Loucy (cell line): ENCODE measurements around the gene PCCA.

Source experiments
- H2AFZ ChIP-seq: fragments of 200-600 bp; sonication (generic); 2 replicates; pipeline ENCODE4 v1.6.0; 2016; ENCODE audit warnings: antibody characterized with exemption, mild to moderate bottlenecking, low read length, moderate library complexity
- H3F3A ChIP-seq: fragments of 200-600 bp; 2 replicates; pipeline ENCODE4 v1.6.0; 2016; ENCODE audit warnings: antibody characterized with exemption, low read depth, mild to moderate bottlenecking
- H3K27me3 ChIP-seq: fragments of 200-600 bp; sonication (generic); 2 replicates; pipeline ENCODE4 v1.6.1; 2014; ENCODE audit warnings: low read length, mild to moderate bottlenecking; ENCODE audit not compliant: insufficient read depth, poor library complexity, severe bottlenecking
- H3K36me3 ChIP-seq: fragments of 200-600 bp; sonication (generic); 2 replicates; pipeline ENCODE4 v1.6.1; 2016; ENCODE audit warnings: low read length; ENCODE audit not compliant: insufficient read depth
- H3K4me1 ChIP-seq: fragments of 200-600 bp; sonication (generic); 2 replicates; pipeline ENCODE4 v1.5.1; 2014; ENCODE audit warnings: low read length, mild to moderate bottlenecking; ENCODE audit not compliant: insufficient read depth, poor library complexity, severe bottlenecking
- H3K4me2 ChIP-seq: fragments of 200-600 bp; sonication (generic); 2 replicates; pipeline ENCODE4 v1.6.0; 2014; ENCODE audit warnings: antibody characterized with exemption, low read length, low read depth, mild to moderate bottlenecking; ENCODE audit not compliant: poor library complexity, severe bottlenecking
- H3K4me3 ChIP-seq: fragments of 200-600 bp; sonication (generic); 2 replicates; pipeline ENCODE4 v1.5.1; 2014; ENCODE audit warnings: low read length, mild to moderate bottlenecking, mixed read lengths; ENCODE audit not compliant: poor library complexity, severe bottlenecking
- H3K79me2 ChIP-seq: fragments of 200-600 bp; sonication (generic); 2 replicates; pipeline ENCODE4 v1.6.1; 2014; ENCODE audit warnings: low read length; ENCODE audit not compliant: insufficient read depth
- H3K9ac ChIP-seq: fragments of 200-600 bp; sonication (generic); 2 replicates; pipeline ENCODE4 v1.6.0; 2014; ENCODE audit warnings: mild to moderate bottlenecking, low read depth, low read length, moderate library complexity; ENCODE audit not compliant: poor library complexity, severe bottlenecking
- H3K9me2 ChIP-seq: fragments of 200-600 bp; sonication (generic); replicated peaks from 2 replicates; pipeline ENCODE4 v1.6.1; 2016; ENCODE audit warnings: low read depth, low read length, mixed read lengths
- H3K9me3 ChIP-seq: fragments of 200-600 bp; sonication (generic); 2 replicates; pipeline ENCODE4 v1.6.1; 2014; ENCODE audit warnings: mild to moderate bottlenecking, antibody characterized with exemption, low read length, low read depth; ENCODE audit not compliant: insufficient read depth
- H4K20me1 ChIP-seq: fragments of 200-600 bp; sonication (generic); 2 replicates; pipeline ENCODE4 v1.6.0; 2014; ENCODE audit warnings: antibody characterized with exemption, low read length, mild to moderate bottlenecking; ENCODE audit not compliant: insufficient read depth, poor library complexity, severe bottlenecking
- EZH2phosphoT487 ChIP-seq: fragments of 200-600 bp; IDR thresholded peaks from 2 replicates; pipeline ENCODE4 v1.6.1; 2018; ENCODE audit warnings: antibody characterized with exemption, mild to moderate bottlenecking, moderate library complexity, borderline replicate concordance
- TF ChIP-seq, protein P1 (sequence below): fragments of 200-600 bp; sonication (generic); conservative IDR thresholded peaks from 2 replicates; pipeline ENCODE4 v1.5.1; 2014; ENCODE audit warnings: mild to moderate bottlenecking, antibody characterized with exemption, low read length

Gene PCCA

DNA sequence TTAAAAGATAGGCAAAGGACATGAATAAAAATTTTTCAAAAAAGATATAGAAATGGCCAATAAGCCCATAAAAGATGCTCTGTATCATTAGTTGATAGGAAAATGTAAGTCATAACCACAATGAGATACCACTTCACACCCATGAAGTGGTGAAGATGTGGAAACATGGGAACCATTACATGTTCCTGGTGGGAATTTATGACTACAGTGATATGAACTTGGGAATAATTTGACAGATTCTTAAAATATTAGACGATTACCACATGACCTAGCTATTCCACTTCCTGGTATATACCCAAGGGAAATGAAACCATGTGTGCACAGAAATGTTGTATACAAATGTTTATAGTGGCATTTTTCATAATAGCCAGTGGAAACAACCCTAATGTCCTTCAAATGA lies 267.5 kb downstream of the PCCA start:
- TF ChIP-seq EZH2phosphoT487 = no peak
- TF ChIP-seq, protein P1, sequence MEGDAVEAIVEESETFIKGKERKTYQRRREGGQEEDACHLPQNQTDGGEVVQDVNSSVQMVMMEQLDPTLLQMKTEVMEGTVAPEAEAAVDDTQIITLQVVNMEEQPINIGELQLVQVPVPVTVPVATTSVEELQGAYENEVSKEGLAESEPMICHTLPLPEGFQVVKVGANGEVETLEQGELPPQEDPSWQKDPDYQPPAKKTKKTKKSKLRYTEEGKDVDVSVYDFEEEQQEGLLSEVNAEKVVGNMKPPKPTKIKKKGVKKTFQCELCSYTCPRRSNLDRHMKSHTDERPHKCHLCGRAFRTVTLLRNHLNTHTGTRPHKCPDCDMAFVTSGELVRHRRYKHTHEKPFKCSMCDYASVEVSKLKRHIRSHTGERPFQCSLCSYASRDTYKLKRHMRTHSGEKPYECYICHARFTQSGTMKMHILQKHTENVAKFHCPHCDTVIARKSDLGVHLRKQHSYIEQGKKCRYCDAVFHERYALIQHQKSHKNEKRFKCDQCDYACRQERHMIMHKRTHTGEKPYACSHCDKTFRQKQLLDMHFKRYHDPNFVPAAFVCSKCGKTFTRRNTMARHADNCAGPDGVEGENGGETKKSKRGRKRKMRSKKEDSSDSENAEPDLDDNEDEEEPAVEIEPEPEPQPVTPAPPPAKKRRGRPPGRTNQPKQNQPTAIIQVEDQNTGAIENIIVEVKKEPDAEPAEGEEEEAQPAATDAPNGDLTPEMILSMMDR = no peak
- H3F3A ChIP-seq = no peaks in the 10 kb centered on the region
- no peaks in the 10 kb centered on the region for H3K36me3 ChIP-seq
- no peaks in the 10 kb centered on the region for H4K20me1 ChIP-seq
- H2AFZ ChIP-seq = no peak overlapping the region
- H3K4me3 ChIP-seq = no peak overlapping the region
- H3K27me3 ChIP-seq = no peaks in the 10 kb centered on the region
- H3K4me1 ChIP-seq = no peaks in the 10 kb centered on the region
- no peaks in the 10 kb centered on the region for H3K9me3 ChIP-seq
- no peaks in the 10 kb centered on the region for H3K79me2 ChIP-seq
- no peak overlapping the region for H3K4me2 ChIP-seq
- H3K9me2 ChIP-seq = no peaks in the 10 kb centered on the region
- no peak overlapping the region for H3K9ac ChIP-seq

DNA sequence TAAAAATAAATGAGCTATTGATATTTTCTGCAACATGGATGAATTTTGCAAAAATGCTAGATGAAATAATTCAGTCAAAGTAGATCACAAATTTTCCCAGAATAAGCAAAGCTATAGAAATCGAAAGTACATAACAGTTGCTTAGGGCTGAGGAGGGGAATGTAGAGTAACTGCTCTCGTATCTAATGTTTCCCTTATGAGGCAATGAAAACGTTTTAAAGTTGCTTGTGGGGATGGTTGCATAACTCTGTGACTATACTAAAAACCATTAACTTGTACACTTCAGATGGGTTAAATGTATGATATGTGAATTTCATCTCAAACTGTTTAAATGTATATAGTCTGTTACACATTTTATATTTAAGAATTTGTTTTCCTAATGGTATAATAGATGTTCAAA lies 268.0 kb downstream of the PCCA start:
- Histone ChIP-seq H3K9me2 (no peaks in the 10 kb centered on the region), H3F3A (no peaks in the 10 kb centered on the region), H3K4me3 (no peak overlapping the region), H3K27me3 (no peaks in the 10 kb centered on the region), H3K9me3 (no peaks in the 10 kb centered on the region), H4K20me1 (no peaks in the 10 kb centered on the region), H3K4me2 (no peak overlapping the region), H3K9ac (no peak overlapping the region), H2AFZ (no peak overlapping the region), H3K36me3 (no peaks in the 10 kb centered on the region), H3K4me1 (no peaks in the 10 kb centered on the region), H3K79me2 (no peaks in the 10 kb centered on the region)
- no peak for TF ChIP-seq EZH2phosphoT487
- TF ChIP-seq, protein P1 = no peak

DNA sequence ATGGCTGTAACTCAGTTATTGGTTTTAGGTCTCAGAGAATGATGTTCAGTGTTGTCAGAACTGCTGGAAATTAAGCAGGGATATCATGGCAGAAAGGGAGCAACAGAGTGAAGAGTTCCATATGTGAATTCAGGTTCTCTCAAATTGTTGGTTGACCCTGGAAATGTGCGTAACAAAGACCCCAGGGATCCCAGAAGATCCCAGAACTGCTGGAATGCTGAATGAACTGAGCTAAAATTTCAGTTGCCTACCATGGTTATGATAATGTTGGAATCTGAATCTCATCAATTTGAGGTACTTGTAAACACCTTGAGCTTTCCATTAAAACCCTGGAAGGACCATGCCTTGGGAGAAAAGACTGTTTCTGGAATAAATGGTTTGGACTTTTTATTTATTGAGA lies 268.9 kb downstream of the PCCA start:
- no peak overlapping the region for H3K4me2 ChIP-seq
- H3K27me3 ChIP-seq = no peaks in the 10 kb centered on the region
- H3K4me3 ChIP-seq = no peak overlapping the region
- no peak overlapping the region for H2AFZ ChIP-seq
- no peaks in the 10 kb centered on the region for H3F3A ChIP-seq
- no peaks in the 10 kb centered on the region for H3K79me2 ChIP-seq
- no peaks in the 10 kb centered on the region for H3K9me3 ChIP-seq
- no peaks in the 10 kb centered on the region for H4K20me1 ChIP-seq
- no peaks in the 10 kb centered on the region for H3K4me1 ChIP-seq
- no peak for TF ChIP-seq EZH2phosphoT487
- TF ChIP-seq, protein P1 = no peak
- no peaks in the 10 kb centered on the region for H3K36me3 ChIP-seq
- no peak overlapping the region for H3K9ac ChIP-seq
- H3K9me2 ChIP-seq = no peaks in the 10 kb centered on the region
